ENCODE data around the gene LRMDA.

GRCh38 chr10:75924309-75924902 lies 493.0 kb downstream of the LRMDA start:
- TF ChIP-seq CTCF (conservative IDR thresholded peaks at IDR 0.05; ENCODE audit: low read depth, low read length) (no peak), EZH2 (IDR thresholded peaks at IDR 0.05; ENCODE audit: borderline replicate concordance, low read depth, low read length, poor library complexity, severe bottlenecking) (no peak)
